ENCODE data around the gene STT3A. TPM values are rescaled to one million over a fixed set of nuclear protein-coding genes. Genes with fewer than 3 reads are reported as not detected.

The STT3A gene
- total RNA-seq, 2 donors from 2014 or later, result 96.1 to 101 TPM

DNA sequence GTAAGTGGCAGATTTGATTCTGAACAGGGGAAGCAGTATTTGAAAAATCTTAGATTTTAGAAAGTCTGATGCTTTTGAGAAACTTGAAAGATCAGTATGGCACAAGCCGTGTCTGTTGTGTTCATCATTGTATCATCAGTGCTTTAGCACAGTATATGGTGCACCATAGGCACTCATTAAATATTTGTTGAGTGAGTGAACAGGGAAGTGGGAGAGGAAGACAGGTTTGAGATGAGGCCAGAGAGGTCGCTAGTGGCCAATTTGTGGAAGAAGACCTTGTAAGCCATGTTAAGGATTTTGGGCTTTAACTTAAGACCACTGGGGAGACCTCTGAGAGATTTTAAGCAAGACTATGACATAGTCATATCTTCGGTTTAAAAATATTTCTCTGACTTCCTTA lies 45.2 kb downstream of the STT3A start:
- intact Hi-C loops (cut with DNase I), result no loop called here
- no peak for DNase-seq (ENCODE audit: low spot score)

DNA sequence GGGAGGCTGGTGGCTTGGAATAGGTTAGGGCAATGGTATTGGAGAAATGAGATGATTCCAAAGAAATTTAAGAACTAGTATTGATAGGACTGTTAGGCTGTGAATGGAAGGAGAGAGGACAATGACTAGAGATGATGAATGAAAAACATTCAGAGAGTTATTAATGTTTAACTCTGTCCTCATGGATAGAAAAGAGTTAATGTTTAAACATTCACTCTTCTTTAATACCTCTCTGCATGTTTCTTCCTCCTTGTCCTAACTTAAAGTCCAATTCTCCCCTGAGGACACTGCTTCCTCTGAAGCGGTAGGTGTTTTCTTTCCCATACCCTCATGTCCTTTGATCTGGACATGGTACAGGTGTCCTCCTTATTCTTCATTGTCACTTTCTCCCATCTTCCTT lies 45.7 kb downstream of the STT3A start:
- intact Hi-C loops (cut with DNase I), result no loop called here

DNA sequence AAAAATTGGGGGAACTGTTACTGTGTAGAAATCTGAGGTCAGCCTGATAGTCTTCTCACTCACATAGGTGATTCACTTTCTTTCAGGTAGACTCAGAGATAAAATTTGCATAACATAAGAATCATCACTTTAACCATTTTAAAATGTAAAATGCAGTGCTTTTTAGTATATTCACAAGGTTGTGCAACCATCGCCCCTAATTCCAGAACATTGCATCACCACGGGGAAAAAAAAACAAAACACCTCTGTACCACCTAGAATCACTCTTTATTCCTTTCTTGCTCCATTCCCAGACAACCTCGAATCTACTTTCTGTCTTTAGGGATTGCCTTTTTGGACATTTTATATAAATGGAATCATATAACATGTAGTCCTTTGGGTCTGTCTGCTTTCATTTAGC lies 53.2 kb downstream of the STT3A start:
- intact Hi-C loops (cut with DNase I), result no loop called here
- no peak for DNase-seq (ENCODE audit: low spot score)

More for the DNA sequence above, 45.7 kb downstream of the STT3A start:
- no peak for DNase-seq (ENCODE audit: low spot score)

DNA sequence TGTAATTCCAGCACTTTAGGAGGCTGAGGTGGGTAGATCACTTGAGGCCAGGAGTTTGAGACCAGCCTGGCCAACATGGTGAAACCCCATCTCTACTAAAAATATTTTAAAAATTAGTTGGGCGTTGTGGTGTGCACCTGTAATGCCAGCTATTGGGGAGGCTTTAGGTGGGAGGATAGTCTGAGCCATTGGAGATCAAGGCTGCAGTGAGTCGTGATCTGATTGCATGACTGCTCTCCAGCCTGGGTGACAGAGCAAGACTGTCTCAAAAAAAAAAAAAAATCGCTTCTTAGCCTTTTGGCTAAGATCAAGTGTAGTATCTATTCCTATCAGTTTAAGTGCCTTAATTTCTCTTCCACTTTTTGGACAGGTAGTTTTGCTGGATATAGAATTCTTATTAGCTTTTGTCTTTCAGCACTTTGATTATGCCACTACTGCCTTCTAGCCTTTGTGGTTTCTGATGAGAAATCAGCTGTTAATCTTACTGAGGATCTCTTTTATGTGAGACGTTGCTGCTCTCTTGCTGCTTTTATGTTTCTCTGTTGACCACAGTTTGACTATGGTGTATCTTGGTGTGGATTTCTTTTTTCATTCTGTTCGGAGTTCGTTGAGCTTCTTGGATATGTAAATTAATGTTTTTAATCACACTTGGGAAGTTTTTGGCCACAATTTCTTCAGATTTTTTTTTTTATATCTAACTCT lies 57.0 kb downstream of the STT3A start:
- DNase-seq (ENCODE audit: low spot score), result no peak
- intact Hi-C loops (cut with DNase I), result no loop called here

DNA sequence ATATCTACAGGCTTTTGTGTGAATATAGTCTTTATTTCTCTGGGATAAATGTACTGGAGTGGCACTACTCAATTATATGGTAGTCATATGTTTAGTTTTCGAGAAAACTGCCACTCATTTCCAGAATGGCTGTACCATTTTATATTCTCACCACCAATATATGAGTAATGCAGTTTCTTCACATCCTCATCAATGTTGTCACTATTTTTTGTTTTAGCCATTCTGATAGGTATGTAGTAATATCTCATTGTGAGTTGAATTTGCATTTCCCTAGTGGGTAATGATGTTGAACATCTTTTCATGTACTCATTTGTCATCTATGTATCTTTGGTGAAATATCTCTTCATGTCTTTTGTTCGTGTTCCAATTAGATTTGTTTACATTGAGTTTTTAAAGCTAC lies 70.0 kb downstream of the STT3A start:
- intact Hi-C loops (cut with DNase I), result no loop called here
- no peak for DNase-seq (ENCODE audit: low spot score)

DNA sequence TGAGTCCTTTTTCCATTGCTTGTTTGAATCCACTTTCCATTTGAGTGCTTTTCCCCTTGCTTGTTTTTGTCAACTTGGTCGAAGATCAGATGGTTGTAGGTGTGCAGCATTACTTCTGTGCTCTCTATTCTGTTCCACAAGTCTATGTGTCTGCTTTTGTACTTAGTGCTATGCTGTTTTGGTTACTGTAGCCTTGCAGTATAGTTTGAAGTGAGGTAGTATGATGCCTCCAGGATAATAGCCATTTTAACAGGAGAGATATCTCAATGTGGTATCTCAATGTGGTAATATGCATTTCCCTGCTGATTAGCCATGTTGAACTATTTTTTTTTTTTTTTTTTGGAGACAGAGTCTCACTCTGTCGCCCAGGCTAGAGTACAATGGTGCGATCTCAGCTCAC lies 71.3 kb downstream of the STT3A start:
- DNase-seq (ENCODE audit: low spot score), result no peak
- intact Hi-C loops (cut with DNase I), result no loop called here

DNA sequence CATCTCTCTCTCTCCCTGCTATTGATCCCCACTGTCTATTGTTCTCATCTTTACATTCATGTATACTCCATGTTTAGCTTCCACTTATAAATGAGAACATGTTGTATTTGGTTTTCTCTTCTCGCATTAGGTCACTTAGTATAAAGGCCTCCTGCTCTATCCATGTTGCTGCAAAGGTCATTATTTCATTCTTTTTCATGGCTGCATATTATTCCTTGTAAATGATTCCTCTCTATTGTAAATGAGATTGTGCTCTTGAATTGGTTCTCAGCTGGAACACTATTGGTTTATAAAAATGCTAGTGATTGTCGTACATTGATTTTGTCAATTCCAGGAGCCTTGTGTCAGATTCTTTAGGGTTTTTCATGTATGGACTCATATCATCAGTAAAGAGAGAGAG lies 74.5 kb downstream of the STT3A start:
- intact Hi-C loops (cut with DNase I), result no loop called here
- DNase-seq (ENCODE audit: low spot score), result no peak

DNA sequence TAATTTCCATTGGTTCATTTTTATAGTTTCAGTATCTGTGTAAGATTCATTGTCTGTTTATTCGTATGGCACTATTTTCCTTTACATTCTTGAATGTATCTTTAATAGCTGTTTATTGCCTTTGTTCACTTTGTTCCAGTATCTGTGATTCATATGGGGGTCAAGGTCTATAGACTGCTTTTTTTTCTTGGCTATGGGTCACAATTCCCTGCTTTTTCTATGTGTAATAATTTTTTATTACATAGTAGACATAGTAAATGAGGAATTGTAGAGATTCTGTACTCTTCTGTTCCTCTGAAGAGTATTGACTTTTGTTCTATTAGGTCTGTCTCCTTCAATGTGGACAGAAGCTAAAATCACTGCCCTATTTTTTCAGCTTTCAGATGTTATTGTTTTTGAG lies 77.5 kb downstream of the STT3A start:
- intact Hi-C loops (cut with DNase I), result no loop called here
- no peak for DNase-seq (ENCODE audit: low spot score)

DNA sequence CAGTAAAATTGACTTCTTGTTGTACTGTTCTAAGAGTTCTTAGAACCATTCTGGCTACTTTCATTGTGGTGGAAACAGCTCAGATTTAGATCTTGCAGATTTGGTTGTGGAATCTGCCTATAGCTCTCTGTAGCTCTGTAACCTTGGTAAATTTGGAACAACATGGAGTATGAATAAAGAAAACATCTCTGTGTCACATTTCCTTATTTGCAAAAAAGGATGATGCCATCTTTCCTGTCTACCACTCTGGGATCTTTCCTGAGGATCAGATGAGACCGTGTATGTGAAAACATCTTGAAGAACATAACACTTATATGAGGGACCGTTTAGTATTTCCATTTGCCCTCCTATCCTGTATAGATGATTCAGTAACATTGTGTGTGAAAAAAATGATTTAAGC lies 78.9 kb downstream of the STT3A start:
- intact Hi-C loops (cut with DNase I), result no loop called here
- DNase-seq (ENCODE audit: low spot score), result no peak

Other genes starting within 250 kb of the STT3A start
- gene FEZ1, start 96.6 kb upstream of the STT3A start, total RNA-seq, result 10 to 100 TPM; 55.4 to 67.7 TPM
- gene EI24, start 23.4 kb upstream of the STT3A start, total RNA-seq, result 10 to 100 TPM; 52.5 to 57.5 TPM
- gene CHEK1, start 32.3 kb downstream of the STT3A start, total RNA-seq, result 1 to 10 TPM; 2.5 to 5.0 TPM
- not detected for gene ACRV1, start 88.0 kb downstream of the STT3A start, total RNA-seq
- gene PATE1, start 153.4 kb downstream of the STT3A start, total RNA-seq, result not detected
- gene PATE2, start 186.0 kb downstream of the STT3A start, total RNA-seq, result under 1 TPM in 1 of 2 donors, not detected in 1; 0.79 TPM
- not detected for gene PATE3, start 195.3 kb downstream of the STT3A start, total RNA-seq
- not detected for gene PATE4, start 240.5 kb downstream of the STT3A start, total RNA-seq

All from posterior vena cava (tissue), 2 donors.